Keratinocyte (primary cell): ENCODE data around the gene MDH1. TPM values are rescaled to one million over a fixed set of nuclear protein-coding genes. Genes with fewer than 3 reads are reported as not detected.

Experiments used
- DNase-seq: peaks from one replicate; pipeline ENCODE4 v3.0.0-alpha.2; 2011; ENCODE audit warnings: low read depth, missing footprints, low spot score
- FAIRE-seq: peaks from 2 replicates; lab custom pipeline; 2011; peaks lifted over from hg19 to GRCh38; lab: Jason Lieb, UNC
- H2AFZ ChIP-seq: 2 replicates; pipeline ENCODE4 v1.6.0; 2012; ENCODE audit warnings: low read length, control low read depth, inconsistent platforms; ENCODE audit not compliant: control insufficient read depth
- H3K27ac ChIP-seq: 2 replicates; pipeline ENCODE4 v1.5.1; 2011; ENCODE audit warnings: low read length; ENCODE audit not compliant: control insufficient read depth, insufficient read depth
- H3K27me3 ChIP-seq: 3 replicates; pipeline ENCODE4 v1.6.0; 2011; ENCODE audit warnings: low read length; ENCODE audit not compliant: control insufficient read depth, insufficient read depth; ENCODE audit errors: extremely low read depth
- H3K36me3 ChIP-seq, 2 experiments: 2 replicates in 1 of 2; 3 replicates in 1 of 2; pipeline ENCODE4 v1.5.1; 2011; ENCODE audit warnings: low read length in 2 of 2, mild to moderate bottlenecking in 1 of 2; ENCODE audit not compliant: control insufficient read depth in 2 of 2, insufficient read depth in 2 of 2; ENCODE audit errors: extremely low read depth in 1 of 2
- H3K4me1 ChIP-seq: 3 replicates; pipeline ENCODE4 v1.5.1; 2011; ENCODE audit warnings: low read length; ENCODE audit not compliant: control insufficient read depth, insufficient read depth; ENCODE audit errors: extremely low read depth
- H3K4me2 ChIP-seq: 3 replicates; pipeline ENCODE4 v1.6.0; 2011; ENCODE audit warnings: low read depth, low read length; ENCODE audit not compliant: control insufficient read depth, insufficient read depth; ENCODE audit errors: extremely low read depth
- H3K4me3 ChIP-seq, 3 experiments: fragments of 200-600 bp in 1 of 3; sonication (generic) in 1 of 3; 2 replicates in 2 of 3; 3 replicates in 1 of 3; pipeline ENCODE4 v1.5.1; 2011 to 2016; ENCODE audit warnings: low read length in 3 of 3, mild to moderate bottlenecking in 3 of 3, control low read depth in 2 of 3, inconsistent platforms in 1 of 3, low read depth in 1 of 3, mixed read lengths in 1 of 3, mixed run types in 1 of 3, moderate library complexity in 1 of 3; ENCODE audit not compliant: control insufficient read depth in 2 of 3, insufficient read depth in 2 of 3; ENCODE audit errors: extremely low read depth in 1 of 3
- H3K79me2 ChIP-seq: 2 replicates; pipeline ENCODE4 v1.6.0; 2012; ENCODE audit warnings: low read length; ENCODE audit not compliant: control insufficient read depth, insufficient read depth
- H3K9ac ChIP-seq: 3 replicates; pipeline ENCODE4 v1.6.0; 2011; ENCODE audit warnings: low read length; ENCODE audit not compliant: control insufficient read depth, insufficient read depth; ENCODE audit errors: extremely low read depth
- H3K9me1 ChIP-seq: 3 replicates; pipeline ENCODE4 v1.6.0; 2011; ENCODE audit warnings: low read length; ENCODE audit not compliant: control insufficient read depth, insufficient read depth; ENCODE audit errors: extremely low read depth
- H3K9me3 ChIP-seq: 2 replicates; pipeline ENCODE4 v1.5.1; 2012; ENCODE audit warnings: low read depth, low read length; ENCODE audit not compliant: control insufficient read depth
- H4K20me1 ChIP-seq: 3 replicates; pipeline ENCODE4 v1.6.0; 2011; ENCODE audit warnings: low read length; ENCODE audit not compliant: control insufficient read depth, insufficient read depth; ENCODE audit errors: extremely low read depth
- CTCF ChIP-seq, 3 experiments: IDR thresholded peaks in 1 of 3; conservative IDR thresholded peaks in 1 of 3; optimal IDR thresholded peaks in 1 of 3; 2 replicates in 2 of 3; 3 replicates in 1 of 3; pipeline versions ENCODE3 to v1.5.1; 2011; ENCODE audit warnings: low read length in 3 of 3, mild to moderate bottlenecking in 3 of 3, moderate library complexity in 2 of 3, control low read depth in 1 of 3, inconsistent platforms in 1 of 3; ENCODE audit not compliant: insufficient read depth in 2 of 3; ENCODE audit errors: extremely low read depth in 1 of 3
- EZH2 ChIP-seq: IDR thresholded peaks from one replicate; pipeline ENCODE4 v1.6.1; 2012; ENCODE audit warnings: inconsistent platforms, mild to moderate bottlenecking, low read length, moderate library complexity
- dilution Hi-C: fragments of 300-500 bp; cut with MboI; formaldehyde crosslinking; loops from one replicate; pipeline ENCODE4 v1.7.0; 2020; ENCODE audit warnings: low sequenced_read_pairs; ENCODE audit not compliant: extremely low pct_ligation_motif_present
- polyA plus RNA-seq, 5 experiments: library from polyadenylated mRNA; depleted of rRNA in 3 of 5; stranded (reverse) in 3 of 5; stranded (forward) in 1 of 5; unstranded in 1 of 5; fragments of >200 nt; gene quantifications; 1 replicate in 1 of 5; 2 replicates in 3 of 5; 3 replicates in 1 of 5; pipeline versions ENCODE4 v1.2.1 to v1.2.3, GENCODE V29; 2011 to 2012; ENCODE audit warnings: missing spikeins in 2 of 5, low read depth in 1 of 5, low replicate concordance in 1 of 5

MDH1 gene
- polyA plus RNA-seq, 1 donor (not counting 4 experiments of a cell fraction or from before 2014, with no cell fraction given) = 320 TPM

GRCh38 chr2:63598981-63599380 lies 10.2 kb downstream of the MDH1 start:
- no peaks in the 10 kb centered on the region for H3K9me1 ChIP-seq
- no peak overlapping the region for H3K9ac ChIP-seq
- DNase-seq (no peak), FAIRE-seq (no peak)
- H3K36me3 ChIP-seq = peaks cover 12 to 20% of the 10 kb centered on the region in 2 experiments
- no peak overlapping the region for H3K4me3 ChIP-seq
- no peaks in the 10 kb centered on the region for H3K9me3 ChIP-seq
- H3K27me3 ChIP-seq = no peaks in the 10 kb centered on the region
- no peak overlapping the region for H3K4me2 ChIP-seq
- H4K20me1 ChIP-seq = no peaks in the 10 kb centered on the region
- dilution Hi-C loops = no loop called here
- H3K79me2 ChIP-seq = peaks cover 8% of the 10 kb centered on the region
- no peak overlapping the region for H2AFZ ChIP-seq
- H3K4me1 ChIP-seq = no peaks in the 10 kb centered on the region
- no peak for TF ChIP-seq EZH2
- no peak for TF ChIP-seq CTCF (optimal IDR thresholded peaks at IDR 0.05 in 1 of 3, IDR thresholded peaks at IDR 0.05 in 1 of 3, conservative IDR thresholded peaks at IDR 0.05 in 1 of 3; ENCODE audit: extremely low read depth in 1 of 3, insufficient read depth in 2 of 3, low read length in 3 of 3)
- H3K27ac ChIP-seq = no peak overlapping the region

- no peak for FAIRE-seq
- dilution Hi-C loops = no loop called here
Measured at GRCh38 chr2:63600881-63601460, 12.2 kb downstream of the MDH1 start.

More at GRCh38 chr2:63600881-63601460, 12.2 kb downstream of the MDH1 start:
- H3K4me2 ChIP-seq = no peak overlapping the region
- H3K9me3 ChIP-seq = no peaks in the 10 kb centered on the region
- H3K9ac ChIP-seq = no peak overlapping the region
- H3K4me1 ChIP-seq = no peaks in the 10 kb centered on the region
- H2AFZ ChIP-seq = no peak overlapping the region
- no peaks in the 10 kb centered on the region for H3K27me3 ChIP-seq
- no peaks in the 10 kb centered on the region for H3K9me1 ChIP-seq
- no peak for DNase-seq
- H3K36me3 ChIP-seq = peaks cover 18 to 21% of the 10 kb centered on the region in 2 experiments
- H3K4me3 ChIP-seq = no peak overlapping the region
- H3K27ac ChIP-seq = no peak overlapping the region
- TF ChIP-seq EZH2 = no peak
- no peak for TF ChIP-seq CTCF (optimal IDR thresholded peaks at IDR 0.05 in 1 of 3, IDR thresholded peaks at IDR 0.05 in 1 of 3, conservative IDR thresholded peaks at IDR 0.05 in 1 of 3; ENCODE audit: extremely low read depth in 1 of 3, insufficient read depth in 2 of 3, low read length in 3 of 3)
- peaks cover 3% of the 10 kb centered on the region for H3K79me2 ChIP-seq
- no peaks in the 10 kb centered on the region for H4K20me1 ChIP-seq
